GM21619 (cell line): Measurements from ENCODE around the gene C11orf97.
"Not testable (repeated sequence)": the region's sequence is repeated elsewhere in the genome, so short reads cannot be mapped to it uniquely, and the experiment has no call there.

Experiments used
- ATAC-seq: cut with Tn5 transposase; IDR thresholded peaks from one replicate; pipeline ENCODE4 v1.9.1; 2021; ENCODE audit not compliant: unreplicated experiment

The C11orf97 gene

DNA sequence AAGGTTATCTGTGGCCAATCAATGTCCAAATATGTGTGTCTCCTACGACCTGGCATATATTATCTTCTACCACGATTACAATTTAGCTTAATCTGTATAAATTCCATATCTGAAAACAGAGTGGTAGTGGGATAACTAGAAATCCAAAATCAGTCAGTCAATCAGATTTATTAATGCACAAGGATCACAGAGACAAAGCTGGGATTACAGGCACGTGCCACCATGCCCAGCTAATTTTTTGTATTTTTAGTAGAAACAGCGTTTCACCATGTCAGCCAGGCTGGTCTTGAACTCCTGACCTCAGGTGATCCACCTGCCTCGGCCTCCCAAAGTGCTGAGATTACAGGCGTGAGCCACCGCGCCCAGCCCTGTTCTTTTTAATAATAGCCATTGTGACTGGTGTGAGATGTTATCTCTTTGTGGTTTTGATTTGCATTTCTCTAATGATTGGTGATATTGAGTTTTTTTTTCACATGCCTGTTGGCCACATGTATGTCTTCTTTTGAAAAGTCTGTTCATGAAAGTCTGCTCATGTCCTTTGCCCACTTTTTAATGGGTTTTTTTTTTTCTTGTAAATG, 43.6 kb downstream of the C11orf97 start:
- not testable (repeated sequence) for ATAC-seq

GRCh38 chr11:94557421-94557820, 45.2 kb downstream of the C11orf97 start:
- no peak for ATAC-seq

DNA sequence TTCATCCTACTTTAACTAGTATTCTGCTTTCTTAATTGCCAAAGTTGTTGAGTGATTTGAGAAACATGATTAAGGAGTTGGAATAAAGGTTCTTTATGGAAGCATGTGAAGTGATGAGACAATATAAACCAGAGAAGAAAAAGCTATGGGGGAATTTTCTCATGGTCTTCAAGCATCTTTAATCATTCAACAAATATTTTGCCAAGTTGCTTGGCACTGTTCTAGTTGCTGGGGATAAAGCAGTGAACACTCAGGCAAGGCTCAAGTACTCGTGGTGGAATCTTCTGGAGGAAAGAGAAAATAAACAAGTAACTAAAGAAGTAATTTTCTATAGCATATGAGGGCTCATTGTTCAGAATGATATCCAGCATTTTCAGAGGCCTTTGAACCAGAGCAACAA, 45.7 kb downstream of the C11orf97 start:
- no peak for ATAC-seq

- ATAC-seq = no peak
Measured at GRCh38 chr11:94558468-94558867, 46.2 kb downstream of the C11orf97 start.

DNA sequence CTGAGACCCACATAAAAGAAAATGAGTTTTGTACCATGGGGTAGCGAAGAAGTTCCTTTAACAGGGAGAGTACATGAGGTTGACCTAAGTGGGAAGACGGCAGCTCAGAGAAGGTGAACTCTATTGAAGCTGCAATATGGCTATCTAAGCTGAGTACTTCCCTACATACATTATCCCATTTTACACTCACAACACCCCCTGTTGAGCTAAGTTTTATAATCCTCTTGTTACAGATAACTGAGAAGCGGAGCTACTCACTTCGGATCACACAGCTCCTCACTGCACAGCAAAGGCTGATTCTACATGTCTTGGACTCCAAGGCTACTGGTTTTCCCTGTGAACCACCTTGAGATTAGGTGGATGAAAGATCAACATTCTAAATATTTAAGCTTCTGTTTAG, 46.7 kb downstream of the C11orf97 start:
- no peak for ATAC-seq

- no peak for ATAC-seq
Measured at GRCh38 chr11:94559361-94559760, 47.1 kb downstream of the C11orf97 start.

GRCh38 chr11:94560834-94561233, 48.6 kb downstream of the C11orf97 start:
- ATAC-seq = no peak

- no peak for ATAC-seq
Measured at GRCh38 chr11:94563176-94563847, 51.1 kb downstream of the C11orf97 start.

GRCh38 chr11:94563848-94564467, 51.7 kb downstream of the C11orf97 start:
- ATAC-seq = no peak

DNA sequence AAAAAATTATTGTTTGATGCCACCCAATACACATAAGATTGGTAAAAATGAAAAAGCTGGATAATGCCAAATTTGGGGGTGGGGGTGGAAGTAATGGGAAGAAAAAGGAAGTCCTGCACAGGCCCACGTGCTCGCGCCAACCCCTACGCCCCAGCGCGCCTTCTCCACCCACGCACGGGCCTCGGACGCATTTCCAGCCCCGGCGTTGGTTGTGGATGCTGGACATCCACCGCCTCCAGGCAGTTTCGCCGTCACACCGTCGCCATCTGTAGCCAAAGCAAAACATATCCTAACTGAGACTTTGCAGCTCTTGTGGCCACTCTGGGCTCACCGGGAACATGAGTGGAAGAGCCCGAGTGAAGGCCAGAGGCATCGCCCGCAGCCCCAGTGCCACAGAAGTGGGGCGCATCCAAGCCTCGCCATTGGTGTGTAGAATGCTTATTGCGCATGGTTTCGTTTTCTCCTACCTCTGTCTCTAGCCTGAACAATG, 55.0 kb downstream of the C11orf97 start, which contains the start of gene PIWIL4:
TSS of gene PIWIL4 (plus strand) at position 188 of the 490 bp plus-strand sequence. CDS start at position 339, 151 bp downstream.
- ATAC-seq = no peak

GRCh38 chr11:94568200-94568599, 55.9 kb downstream of the C11orf97 start:
- ATAC-seq = no peak

DNA sequence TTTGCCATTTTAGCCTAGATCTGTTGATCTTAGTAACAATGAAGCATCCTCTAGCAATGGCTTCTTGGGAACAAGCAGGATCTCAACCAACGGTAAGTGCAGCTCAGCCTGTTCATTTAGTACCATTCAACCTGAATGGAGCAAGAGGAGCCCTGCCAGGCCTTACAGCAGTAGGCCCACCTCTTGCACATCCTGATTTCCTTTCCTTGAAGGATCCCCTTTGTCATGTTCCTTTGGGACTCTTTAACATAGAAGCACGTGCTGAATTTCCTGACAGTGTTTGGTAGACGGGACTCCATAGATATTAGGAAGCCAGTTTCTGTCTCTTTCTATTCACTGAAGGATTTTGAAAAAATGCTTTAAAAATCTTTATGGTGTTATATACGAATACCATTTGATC, 56.5 kb downstream of the C11orf97 start:
- no peak for ATAC-seq

- ATAC-seq = not testable (repeated sequence)
Measured at GRCh38 chr11:94572975-94573374, 60.7 kb downstream of the C11orf97 start.

- ATAC-seq = no peak
Measured at GRCh38 chr11:94574193-94574961, 62.1 kb downstream of the C11orf97 start.

DNA sequence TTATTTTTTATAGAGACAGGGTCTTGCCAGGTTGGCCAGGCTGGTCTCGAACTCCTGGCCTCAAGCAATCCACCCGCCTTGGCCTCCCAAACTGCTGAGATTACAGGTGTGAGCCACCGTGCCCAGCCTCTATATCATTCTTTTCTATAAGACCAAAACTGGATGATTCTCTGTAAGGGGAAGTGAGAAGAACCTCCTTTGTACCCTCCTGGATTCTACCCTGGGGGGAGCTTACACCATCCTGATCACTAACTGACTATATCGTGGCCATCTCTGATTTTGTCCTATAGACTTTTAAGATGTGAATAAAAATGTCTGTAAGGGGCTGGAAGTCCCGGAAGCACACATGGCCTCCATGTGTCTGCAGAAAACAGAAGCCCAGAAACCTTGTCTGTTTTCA, 64.0 kb downstream of the C11orf97 start:
- no peak for ATAC-seq

GRCh38 chr11:94577841-94578240, 65.6 kb downstream of the C11orf97 start:
- no peak for ATAC-seq
